Measurements from ENCODE around the gene MINDY4. TPM values are rescaled to one million over a fixed set of nuclear protein-coding genes. Genes with fewer than 3 reads are reported as not detected.
"Not testable (repeated sequence)": the region's sequence is repeated elsewhere in the genome, so short reads cannot be mapped to it uniquely, and the experiment has no call there.

Gene MINDY4
- total RNA-seq, 2 donors from 2014 or later: 2.2 to 4.2 TPM

DNA sequence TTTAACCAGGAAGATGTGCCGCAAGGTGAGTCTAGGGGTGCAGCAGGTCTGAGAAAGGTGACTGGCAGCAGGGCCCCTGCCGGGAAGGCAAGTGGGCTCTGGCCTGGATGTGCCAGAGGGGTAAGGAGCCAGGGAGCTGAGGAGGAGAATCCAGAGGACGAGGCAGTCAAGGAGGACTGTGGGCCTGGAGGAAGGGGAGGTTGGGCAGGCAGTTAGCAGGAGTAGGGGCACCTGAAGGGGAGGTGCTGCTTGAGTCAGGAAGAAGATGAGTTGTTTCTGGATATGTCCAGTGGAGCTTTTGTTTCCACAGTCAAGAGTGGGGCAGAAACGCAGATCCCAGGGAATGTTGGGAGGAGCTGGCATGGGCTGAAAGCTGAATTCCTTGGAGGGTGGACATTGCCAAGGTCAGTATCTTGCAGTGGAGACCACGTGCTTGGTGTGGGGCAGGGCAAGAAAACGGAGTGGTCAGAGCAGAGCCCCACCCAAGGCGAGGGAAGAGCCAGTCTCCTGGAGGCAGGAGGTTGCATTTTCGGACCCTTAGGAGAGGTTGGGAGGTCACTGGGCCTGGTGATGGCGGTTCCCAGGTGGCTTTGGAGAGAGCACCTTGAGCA lies 34.0 kb downstream of the MINDY4 start:
- H3K36me3 ChIP-seq: no peaks in the 10 kb centered on the region
- H3K27me3 ChIP-seq: no peaks in the 10 kb centered on the region
- no peak overlapping the region for H3K27ac ChIP-seq
- no peaks in the 10 kb centered on the region for H3K9me3 ChIP-seq
- no peak overlapping the region for H3K4me3 ChIP-seq
- TF ChIP-seq, protein P1, sequence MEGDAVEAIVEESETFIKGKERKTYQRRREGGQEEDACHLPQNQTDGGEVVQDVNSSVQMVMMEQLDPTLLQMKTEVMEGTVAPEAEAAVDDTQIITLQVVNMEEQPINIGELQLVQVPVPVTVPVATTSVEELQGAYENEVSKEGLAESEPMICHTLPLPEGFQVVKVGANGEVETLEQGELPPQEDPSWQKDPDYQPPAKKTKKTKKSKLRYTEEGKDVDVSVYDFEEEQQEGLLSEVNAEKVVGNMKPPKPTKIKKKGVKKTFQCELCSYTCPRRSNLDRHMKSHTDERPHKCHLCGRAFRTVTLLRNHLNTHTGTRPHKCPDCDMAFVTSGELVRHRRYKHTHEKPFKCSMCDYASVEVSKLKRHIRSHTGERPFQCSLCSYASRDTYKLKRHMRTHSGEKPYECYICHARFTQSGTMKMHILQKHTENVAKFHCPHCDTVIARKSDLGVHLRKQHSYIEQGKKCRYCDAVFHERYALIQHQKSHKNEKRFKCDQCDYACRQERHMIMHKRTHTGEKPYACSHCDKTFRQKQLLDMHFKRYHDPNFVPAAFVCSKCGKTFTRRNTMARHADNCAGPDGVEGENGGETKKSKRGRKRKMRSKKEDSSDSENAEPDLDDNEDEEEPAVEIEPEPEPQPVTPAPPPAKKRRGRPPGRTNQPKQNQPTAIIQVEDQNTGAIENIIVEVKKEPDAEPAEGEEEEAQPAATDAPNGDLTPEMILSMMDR (IDR thresholded peaks at IDR 0.05): no peak
- intact Hi-C loops (cut with DNase I): no loop called here
- DNase-seq: no peak
- no peak overlapping the region for H3K9ac ChIP-seq (ENCODE audit: low read depth in 2 of 2, low read length in 2 of 2)
- H3K4me1 ChIP-seq: no peaks in the 10 kb centered on the region

GRCh38 chr7:30805931-30806330 lies 34.7 kb downstream of the MINDY4 start:
- Histone ChIP-seq H3K4me3 (no peak overlapping the region), H3K4me1 (no peaks in the 10 kb centered on the region), H3K27ac (no peak overlapping the region), H3K9me3 (no peaks in the 10 kb centered on the region), H3K36me3 (no peaks in the 10 kb centered on the region), H3K9ac (ENCODE audit: low read depth in 2 of 2, low read length in 2 of 2) (no peak overlapping the region), H3K27me3 (no peaks in the 10 kb centered on the region)
- DNase-seq: no peak
- intact Hi-C loops (cut with DNase I): no loop called here
- TF ChIP-seq, protein P1 (IDR thresholded peaks at IDR 0.05): no peak

- H3K9me3 ChIP-seq; H3K4me1 ChIP-seq; H3K36me3 ChIP-seq; H3K9ac ChIP-seq (ENCODE audit: low read depth in 2 of 2, low read length in 2 of 2); H3K27ac ChIP-seq; H3K4me3 ChIP-seq; H3K27me3 ChIP-seq; intact Hi-C loops (cut with DNase I): not testable (repeated sequence)
- peak; percentile 10 for DNase-seq
These were observed 36.3 kb downstream of the MINDY4 start for GRCh38 chr7:30807477-30807876.

GRCh38 chr7:30807941-30808340 lies 36.7 kb downstream of the MINDY4 start:
- H3K9ac ChIP-seq (ENCODE audit: low read depth in 2 of 2, low read length in 2 of 2); H3K4me3 ChIP-seq; intact Hi-C loops (cut with DNase I); H3K27me3 ChIP-seq; H3K36me3 ChIP-seq; H3K9me3 ChIP-seq; H3K4me1 ChIP-seq; H3K27ac ChIP-seq: not testable (repeated sequence)
- DNase-seq: peak; percentile 15

DNA sequence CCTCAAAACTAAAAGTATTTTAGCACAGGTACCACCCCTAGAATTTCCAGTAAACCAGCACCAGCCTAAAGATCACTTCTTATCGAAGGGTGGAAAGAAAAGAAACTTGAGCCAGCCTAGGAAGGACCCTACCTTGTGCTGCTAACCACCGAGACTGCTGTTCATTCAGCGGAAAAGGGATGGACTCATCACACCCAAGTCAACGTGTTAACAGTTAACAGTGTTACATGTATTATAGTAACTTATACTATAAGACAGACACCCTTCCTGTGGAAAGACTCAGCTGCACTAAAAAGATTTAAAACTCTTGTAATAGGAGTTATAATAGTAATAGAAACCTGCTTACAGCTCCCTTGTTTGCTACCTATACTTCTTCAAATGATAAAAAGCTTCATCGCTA lies 39.8 kb downstream of the MINDY4 start:
- TF ChIP-seq, protein P1 (IDR thresholded peaks at IDR 0.05): no peak
- Histone ChIP-seq H3K27ac (no peak overlapping the region), H3K27me3 (no peaks in the 10 kb centered on the region), H3K9me3 (no peaks in the 10 kb centered on the region), H3K4me3 (no peak overlapping the region), H3K4me1 (no peaks in the 10 kb centered on the region), H3K9ac (ENCODE audit: low read depth in 2 of 2, low read length in 2 of 2) (no peak overlapping the region), H3K36me3 (no peaks in the 10 kb centered on the region)
- intact Hi-C loops (cut with DNase I): no loop called here
- no peak for DNase-seq

- Histone ChIP-seq H3K27ac (no peak overlapping the region), H3K4me3 (no peak overlapping the region), H3K36me3 (no peaks in the 10 kb centered on the region), H3K9me3 (no peaks in the 10 kb centered on the region), H3K27me3 (no peaks in the 10 kb centered on the region), H3K9ac (ENCODE audit: low read depth in 2 of 2, low read length in 2 of 2) (no peak overlapping the region), H3K4me1 (no peaks in the 10 kb centered on the region)
- TF ChIP-seq, protein P1 (IDR thresholded peaks at IDR 0.05): no peak
- intact Hi-C loops (cut with DNase I): no loop called here
- DNase-seq: peak; percentile 3
These were observed 41.5 kb downstream of the MINDY4 start for GRCh38 chr7:30812676-30813075.
